ENCODE data around the gene SLC17A9. TPM values are rescaled to one million over a fixed set of nuclear protein-coding genes. Genes with fewer than 3 reads are reported as not detected.

Gene SLC17A9
- total and polyA plus RNA-seq, 4 donors = 5.3 to 54.5 (median 18.2) TPM

GRCh38 chr20:62908971-62909791, 43.3 kb upstream of the SLC17A9 start:
- Histone ChIP-seq H3K4me1 (ENCODE audit: control insufficient read depth in 1 of 2, insufficient read depth in 2 of 2, low read length in 2 of 2) (no peaks in the 10 kb centered on the region), H3K27ac (ENCODE audit: low read depth in 1 of 2, low read length in 2 of 2) (no peak overlapping the region), H3K27me3 (ENCODE audit: control insufficient read depth in 1 of 2, insufficient read depth in 2 of 2, low read length in 1 of 2) (no peaks in the 10 kb centered on the region), H3K36me3 (ENCODE audit: control insufficient read depth in 1 of 2, insufficient read depth in 2 of 2, low read length in 1 of 2) (peaks cover 0 to 23% of the 10 kb centered on the region in 2 donors), H3K9me3 (ENCODE audit: control insufficient read depth, low read length) (no peaks in the 10 kb centered on the region), H3K4me3 (ENCODE audit: low read length in 2 of 2) (no peak overlapping the region)
- ATAC-seq (ENCODE audit: low FRiP score) = no peak
- WGBS, 2 donors = 85 to 86% methylated on average over 18 of the region's 18 CpGs
- peak in 1 of 2 donors; percentile 68 for DNase-seq
- intact Hi-C loops (cut with DNase I) = no loop called here

GRCh38 chr20:62910217-62910766, 42.2 kb upstream of the SLC17A9 start:
- no peaks in the 10 kb centered on the region for H3K9me3 ChIP-seq (ENCODE audit: control insufficient read depth, low read length)
- H3K27me3 ChIP-seq (ENCODE audit: control insufficient read depth in 1 of 2, insufficient read depth in 2 of 2, low read length in 1 of 2) = no peaks in the 10 kb centered on the region
- 88 to 92% methylated on average over 11 of the region's 11 CpGs for WGBS, 2 donors
- H3K36me3 ChIP-seq (ENCODE audit: control insufficient read depth in 1 of 2, insufficient read depth in 2 of 2, low read length in 1 of 2) = peaks cover 0 to 23% of the 10 kb centered on the region in 2 donors
- DNase-seq (peak in 1 of 2 donors; percentile 33), ATAC-seq (ENCODE audit: low FRiP score) (no peak)
- no peak overlapping the region for H3K27ac ChIP-seq (ENCODE audit: low read depth in 1 of 2, low read length in 2 of 2)
- intact Hi-C loops (cut with DNase I) = no loop called here
- peaks cover 0 to 1% of the 10 kb centered on the region in 2 donors for H3K4me1 ChIP-seq (ENCODE audit: control insufficient read depth in 1 of 2, insufficient read depth in 2 of 2, low read length in 2 of 2)
- H3K4me3 ChIP-seq (ENCODE audit: low read length in 2 of 2) = no peak overlapping the region

GRCh38 chr20:62910777-62911497, 41.6 kb upstream of the SLC17A9 start:
- Histone ChIP-seq H3K9me3 (ENCODE audit: control insufficient read depth, low read length) (no peaks in the 10 kb centered on the region), H3K4me3 (ENCODE audit: low read length in 2 of 2) (no peak overlapping the region), H3K36me3 (ENCODE audit: control insufficient read depth in 1 of 2, insufficient read depth in 2 of 2, low read length in 1 of 2) (peaks cover 0 to 21% of the 10 kb centered on the region in 2 donors), H3K27me3 (ENCODE audit: control insufficient read depth in 1 of 2, insufficient read depth in 2 of 2, low read length in 1 of 2) (no peaks in the 10 kb centered on the region), H3K4me1 (ENCODE audit: control insufficient read depth in 1 of 2, insufficient read depth in 2 of 2, low read length in 2 of 2) (peaks cover 0 to 1% of the 10 kb centered on the region in 2 donors), H3K27ac (ENCODE audit: low read depth in 1 of 2, low read length in 2 of 2) (no peak overlapping the region)
- 93 to 94% methylated on average over 45 of the region's 45 CpGs for WGBS, 2 donors
- ATAC-seq (ENCODE audit: low FRiP score) (no peak), DNase-seq (peak in 1 of 2 donors; percentile 62)
- intact Hi-C loops (cut with DNase I) = no loop called here

- intact Hi-C loops (cut with DNase I) = no loop called here
- no peak overlapping the region for H3K4me3 ChIP-seq (ENCODE audit: low read length in 2 of 2)
- H3K9me3 ChIP-seq (ENCODE audit: control insufficient read depth, low read length) = no peaks in the 10 kb centered on the region
- peaks cover 0 to 1% of the 10 kb centered on the region in 2 donors for H3K4me1 ChIP-seq (ENCODE audit: control insufficient read depth in 1 of 2, insufficient read depth in 2 of 2, low read length in 2 of 2)
- H3K27ac ChIP-seq (ENCODE audit: low read depth in 1 of 2, low read length in 2 of 2) = no peak overlapping the region
- ATAC-seq (ENCODE audit: low FRiP score) (no peak), DNase-seq (peak in 1 of 2 donors; percentile 30)
- H3K36me3 ChIP-seq (ENCODE audit: control insufficient read depth in 1 of 2, insufficient read depth in 2 of 2, low read length in 1 of 2) = peaks cover 0 to 17% of the 10 kb centered on the region in 2 donors
- 80 to 81% methylated on average over 10 of the region's 10 CpGs for WGBS, 2 donors
- H3K27me3 ChIP-seq (ENCODE audit: control insufficient read depth in 1 of 2, insufficient read depth in 2 of 2, low read length in 1 of 2) = no peaks in the 10 kb centered on the region
These were observed 40.7 kb upstream of the SLC17A9 start for GRCh38 chr20:62911701-62912280.

GRCh38 chr20:62913043-62913630, 39.4 kb upstream of the SLC17A9 start:
- Histone ChIP-seq H3K4me1 (ENCODE audit: control insufficient read depth in 1 of 2, insufficient read depth in 2 of 2, low read length in 2 of 2) (peaks cover 1 to 7% of the 10 kb centered on the region in 2 donors), H3K27ac (ENCODE audit: low read depth in 1 of 2, low read length in 2 of 2) (no peak overlapping the region), H3K9me3 (ENCODE audit: control insufficient read depth, low read length) (no peaks in the 10 kb centered on the region), H3K4me3 (ENCODE audit: low read length in 2 of 2) (no peak overlapping the region), H3K27me3 (ENCODE audit: control insufficient read depth in 1 of 2, insufficient read depth in 2 of 2, low read length in 1 of 2) (no peaks in the 10 kb centered on the region), H3K36me3 (ENCODE audit: control insufficient read depth in 1 of 2, insufficient read depth in 2 of 2, low read length in 1 of 2) (peaks cover 0 to 12% of the 10 kb centered on the region in 2 donors)
- ATAC-seq (ENCODE audit: low FRiP score) (no peak), DNase-seq (peak in 1 of 2 donors; percentile 55)
- WGBS, 2 donors = 74 to 82% methylated on average over 7 of the region's 7 CpGs
- intact Hi-C loops (cut with DNase I) = no loop called here

GRCh38 chr20:62914436-62914835, 38.1 kb upstream of the SLC17A9 start:
- Histone ChIP-seq H3K36me3 (ENCODE audit: control insufficient read depth in 1 of 2, insufficient read depth in 2 of 2, low read length in 1 of 2) (peaks cover 0 to 10% of the 10 kb centered on the region in 2 donors), H3K27ac (ENCODE audit: low read depth in 1 of 2, low read length in 2 of 2) (no peak overlapping the region), H3K4me3 (ENCODE audit: low read length in 2 of 2) (no peak overlapping the region), H3K4me1 (ENCODE audit: control insufficient read depth in 1 of 2, insufficient read depth in 2 of 2, low read length in 2 of 2) (peaks cover 1 to 8% of the 10 kb centered on the region in 2 donors), H3K9me3 (ENCODE audit: control insufficient read depth, low read length) (no peaks in the 10 kb centered on the region), H3K27me3 (ENCODE audit: control insufficient read depth in 1 of 2, insufficient read depth in 2 of 2, low read length in 1 of 2) (no peaks in the 10 kb centered on the region)
- peak in 1 of 2 donors; percentile 53 for DNase-seq
- no peak for ATAC-seq (ENCODE audit: low FRiP score)
- intact Hi-C loops (cut with DNase I) = no loop called here
- 62 to 67% methylated on average over 9 of the region's 9 CpGs for WGBS, 2 donors

- Histone ChIP-seq H3K36me3 (ENCODE audit: control insufficient read depth in 1 of 2, insufficient read depth in 2 of 2, low read length in 1 of 2) (peaks cover 0 to 10% of the 10 kb centered on the region in 2 donors), H3K9me3 (ENCODE audit: control insufficient read depth, low read length) (no peaks in the 10 kb centered on the region), H3K27ac (ENCODE audit: low read depth in 1 of 2, low read length in 2 of 2) (no peak overlapping the region), H3K4me1 (ENCODE audit: control insufficient read depth in 1 of 2, insufficient read depth in 2 of 2, low read length in 2 of 2) (peaks cover 1 to 8% of the 10 kb centered on the region in 2 donors), H3K27me3 (ENCODE audit: control insufficient read depth in 1 of 2, insufficient read depth in 2 of 2, low read length in 1 of 2) (no peaks in the 10 kb centered on the region), H3K4me3 (ENCODE audit: low read length in 2 of 2) (no peak overlapping the region)
- intact Hi-C loops (cut with DNase I) = no loop called here
- peak in 1 of 2 donors; percentile 48 for DNase-seq
- whole genome bisulfite sequencing, 2 donors = 24 to 30% methylated on average over 8 of the region's 8 CpGs
- peak; percentile 72 for ATAC-seq (ENCODE audit: low FRiP score)
These were observed 37.5 kb upstream of the SLC17A9 start for GRCh38 chr20:62914970-62915457.

Data from aorta (tissue), 5 donors.